ENCODE results near the gene AFF2.

- no peak for TF ChIP-seq POLR2A (IDR thresholded peaks at IDR 0.05; ENCODE audit: low read depth, low read length)
- no peak for TF ChIP-seq POLR2AphosphoS5 (IDR thresholded peaks at IDR 0.05; ENCODE audit: low read depth, low read length)
Observed at GRCh38 chrX:148728901-148729300, 228.5 kb downstream of the AFF2 start.

Measured in GM12892 (cell line).